DND-41 (cell line): ENCODE data around the gene LYPD3.

ENCODE experiments used
- ATAC-seq: fragments of 200-7000 bp; cut with Tn5 transposase; 3 replicates; pipeline ENCODE4 v1.9.1; 2021; ENCODE audit warnings: low read depth; ENCODE audit not compliant: insufficient read depth
- DNase-seq: peaks from one replicate; pipeline ENCODE4 v3.0.0-alpha.2; 2020
- H2AFZ ChIP-seq: 2 replicates; pipeline ENCODE4 v1.6.0; 2012; ENCODE audit warnings: low read depth, low read length
- H3K27ac ChIP-seq: 2 replicates; pipeline ENCODE4 v1.5.1; 2012; ENCODE audit warnings: low read length, inconsistent platforms
- H3K27me3 ChIP-seq: fragments of 200-600 bp; sonication (generic); 2 replicates; pipeline ENCODE4 v1.6.0; 2012; ENCODE audit warnings: low read length, mild to moderate bottlenecking, inconsistent platforms; ENCODE audit not compliant: insufficient read depth, poor library complexity
- H3K36me3 ChIP-seq: 2 replicates; pipeline ENCODE4 v1.5.1; 2012; ENCODE audit warnings: low read length, inconsistent platforms; ENCODE audit not compliant: insufficient read depth
- H3K4me1 ChIP-seq: 2 replicates; pipeline ENCODE4 v1.5.1; 2012; ENCODE audit warnings: mild to moderate bottlenecking, low read length; ENCODE audit not compliant: insufficient read depth
- H3K4me2 ChIP-seq: 2 replicates; pipeline ENCODE4 v1.6.0; 2012; ENCODE audit warnings: mild to moderate bottlenecking, moderate library complexity, low read length, inconsistent platforms; ENCODE audit not compliant: insufficient read depth
- H3K4me3 ChIP-seq, 2 experiments: fragments of 200-600 bp in 1 of 2; shearing (Covaris generic) in 1 of 2; 2 replicates each; pipeline ENCODE4 v1.5.1; 2012 to 2016; ENCODE audit warnings: inconsistent platforms in 2 of 2, low read length in 2 of 2, mild to moderate bottlenecking in 2 of 2, low read depth in 1 of 2, moderate library complexity in 1 of 2
- H3K79me2 ChIP-seq: 2 replicates; pipeline ENCODE4 v1.6.0; 2012; ENCODE audit warnings: low read length, inconsistent platforms; ENCODE audit not compliant: insufficient read depth
- H3K9ac ChIP-seq: 2 replicates; pipeline ENCODE4 v1.6.0; 2012; ENCODE audit warnings: low read depth, mild to moderate bottlenecking, inconsistent platforms, low read length, moderate library complexity
- H3K9me3 ChIP-seq: 2 replicates; pipeline ENCODE4 v1.5.1; 2012; ENCODE audit warnings: low read length, moderate library complexity, mild to moderate bottlenecking, inconsistent platforms; ENCODE audit not compliant: insufficient read depth, severe bottlenecking
- H4K20me1 ChIP-seq: 2 replicates; pipeline ENCODE4 v1.6.0; 2012; ENCODE audit warnings: low read length; ENCODE audit not compliant: insufficient read depth
- CTCF ChIP-seq: IDR thresholded peaks from 2 replicates; pipeline ENCODE4 v1.5.1; 2012; ENCODE audit warnings: borderline replicate concordance, low read length, moderate library complexity, mild to moderate bottlenecking; ENCODE audit not compliant: poor library complexity, severe bottlenecking; ENCODE audit errors: extremely low read depth
- EZH2 ChIP-seq: IDR thresholded peaks from 3 replicates; pipeline ENCODE4 v1.6.1; 2012; ENCODE audit warnings: borderline replicate concordance, low read depth, mild to moderate bottlenecking, moderate library complexity, low read length, inconsistent platforms; ENCODE audit not compliant: severe bottlenecking

LYPD3 gene

GRCh38 chr19:43507880-43508279 is 42.5 kb upstream of the LYPD3 start:
- no peak for TF ChIP-seq EZH2
- no peak for TF ChIP-seq CTCF
- DNase-seq = no peak
- Histone ChIP-seq H3K4me3 (no peak overlapping the region), H3K27me3 (no peaks in the 10 kb centered on the region), H3K36me3 (peaks cover 15% of the 10 kb centered on the region; the same call in 1 of the 2 replicates), H3K79me2 (no peaks in the 10 kb centered on the region), H3K9ac (no peak overlapping the region), H3K27ac (no peak overlapping the region), H3K9me3 (no peaks in the 10 kb centered on the region), H3K4me2 (no peak overlapping the region), H4K20me1 (no peaks in the 10 kb centered on the region), H3K4me1 (peaks cover 20% of the 10 kb centered on the region), H2AFZ (no peak overlapping the region)
- ATAC-seq = no peak

- Histone ChIP-seq H3K9ac (no peak overlapping the region), H3K9me3 (no peaks in the 10 kb centered on the region), H3K79me2 (no peaks in the 10 kb centered on the region), H4K20me1 (no peaks in the 10 kb centered on the region), H3K4me2 (no peak overlapping the region), H3K27me3 (no peaks in the 10 kb centered on the region), H3K36me3 (peaks cover 15% of the 10 kb centered on the region; the same call in 1 of the 2 replicates), H2AFZ (no peak overlapping the region), H3K27ac (no peak overlapping the region), H3K4me3 (no peak overlapping the region), H3K4me1 (peaks cover 24% of the 10 kb centered on the region)
- DNase-seq = no peak
- no peak for ATAC-seq
- no peak for TF ChIP-seq CTCF
- TF ChIP-seq EZH2 = no peak
Measured at GRCh38 chr19:43506629-43507028, 41.2 kb upstream of the LYPD3 start.

- no peak for TF ChIP-seq EZH2
- no peak for TF ChIP-seq CTCF
- H2AFZ ChIP-seq = no peak overlapping the region
- no peak overlapping the region for H3K27ac ChIP-seq
- no peaks in the 10 kb centered on the region for H4K20me1 ChIP-seq
- no peaks in the 10 kb centered on the region for H3K27me3 ChIP-seq
- no peaks in the 10 kb centered on the region for H3K79me2 ChIP-seq
- H3K9ac ChIP-seq = no peak overlapping the region
- no peak overlapping the region for H3K4me3 ChIP-seq
- H3K4me2 ChIP-seq = no peak overlapping the region
- H3K4me1 ChIP-seq = peaks cover 24% of the 10 kb centered on the region
- DNase-seq (no peak), ATAC-seq (no peak)
- H3K36me3 ChIP-seq = peaks cover 15% of the 10 kb centered on the region; the same call in 1 of the 2 replicates
- H3K9me3 ChIP-seq = no peaks in the 10 kb centered on the region
Measured at GRCh38 chr19:43505941-43506340, 40.5 kb upstream of the LYPD3 start.

GRCh38 chr19:43505186-43505456 is 39.7 kb upstream of the LYPD3 start:
- Histone ChIP-seq H3K36me3 (peaks cover 11% of the 10 kb centered on the region; the same call in 1 of the 2 replicates), H3K4me2 (peak overlapping the region; percentile 96), H3K27me3 (no peaks in the 10 kb centered on the region), H3K4me1 (peaks cover 24% of the 10 kb centered on the region), H3K79me2 (no peaks in the 10 kb centered on the region), H3K27ac (peak overlapping the region; percentile 68), H2AFZ (peak overlapping the region; percentile 94), H3K4me3 (peak overlapping the region in 1 of 2 experiments; percentile 76; a peak in 2 of 4 replicates), H4K20me1 (no peaks in the 10 kb centered on the region), H3K9ac (peak overlapping the region; percentile 73), H3K9me3 (no peaks in the 10 kb centered on the region)
- DNase-seq (no peak), ATAC-seq (no peak)
- TF ChIP-seq CTCF (no peak), EZH2 (no peak)
